CD14-positive monocyte (primary cell): ENCODE results near the gene MCFD2. TPM values are rescaled to one million over a fixed set of nuclear protein-coding genes. Genes with fewer than 3 reads are reported as not detected.

Experiments
- DNase-seq, 3 donors: peaks; one replicate each; pipeline ENCODE4 v3.0.0-alpha.2; 2011 to 2022
- H2AFZ ChIP-seq: 2 replicates; pipeline ENCODE4 v1.6.0; 2012; ENCODE audit warnings: mild to moderate bottlenecking, low read depth, low read length, inconsistent platforms; ENCODE audit not compliant: insufficient read depth, poor library complexity, severe bottlenecking
- H3K27ac ChIP-seq, 2 donors: 1 replicate in 1 of 2; 2 replicates in 1 of 2; pipeline ENCODE4 v1.5.1; 2012 to 2013; ENCODE audit warnings: low read length in 2 of 2, control low read depth in 1 of 2, inconsistent platforms in 1 of 2, low read depth in 1 of 2, mild to moderate bottlenecking in 1 of 2
- H3K27me3 ChIP-seq, 2 donors: one replicate each; pipeline versions ENCODE4 v1.6.0 to v1.6.1; 2011 to 2013; ENCODE audit warnings: low read length in 2 of 2; ENCODE audit not compliant: control insufficient read depth in 2 of 2, insufficient read depth in 2 of 2
- H3K36me3 ChIP-seq, 2 donors: replicated peaks in 1 of 2; 1 replicate in 1 of 2; 2 replicates in 1 of 2; pipeline versions ENCODE4 v1.5.1 to v1.6.1; 2012 to 2013; ENCODE audit warnings: low read length in 2 of 2, control low read depth in 1 of 2, inconsistent platforms in 1 of 2, mild to moderate bottlenecking in 1 of 2; ENCODE audit not compliant: insufficient read depth in 2 of 2, control insufficient read depth in 1 of 2
- H3K4me1 ChIP-seq, 2 donors: 1 replicate in 1 of 2; 2 replicates in 1 of 2; pipeline versions ENCODE4 v1.5.1 to v1.6.1; 2012 to 2013; ENCODE audit warnings: low read length in 2 of 2, control low read depth in 1 of 2, inconsistent platforms in 1 of 2, mild to moderate bottlenecking in 1 of 2, moderate library complexity in 1 of 2; ENCODE audit not compliant: insufficient read depth in 2 of 2, control insufficient read depth in 1 of 2
- H3K4me2 ChIP-seq: replicated peaks from 2 replicates; pipeline ENCODE3; 2012; ENCODE audit warnings: low read length, moderate library complexity, mild to moderate bottlenecking; ENCODE audit not compliant: poor library complexity, severe bottlenecking; ENCODE audit errors: extremely low read depth
- H3K4me3 ChIP-seq, 3 experiments: fragments of 200-600 bp in 1 of 3; sonication (generic) in 1 of 3; replicated peaks in 1 of 3; 1 replicate in 2 of 3; 2 replicates in 1 of 3; pipeline ENCODE4 v1.5.1; 2011 to 2013; ENCODE audit warnings: low read length in 3 of 3, mild to moderate bottlenecking in 3 of 3, control low read depth in 2 of 3, low read depth in 2 of 3, inconsistent platforms in 1 of 3, moderate library complexity in 1 of 3
- H3K79me2 ChIP-seq: 2 replicates; pipeline ENCODE4 v1.6.0; 2012; ENCODE audit warnings: mild to moderate bottlenecking, control low read depth, inconsistent platforms, low read length, moderate library complexity; ENCODE audit not compliant: insufficient read depth
- H3K9ac ChIP-seq: 2 replicates; pipeline ENCODE4 v1.6.0; 2017; ENCODE audit warnings: low read length, mild to moderate bottlenecking; ENCODE audit not compliant: insufficient read depth, poor library complexity, severe bottlenecking
- H3K9me3 ChIP-seq, 2 donors: replicated peaks in 1 of 2; 1 replicate in 1 of 2; 2 replicates in 1 of 2; pipeline versions ENCODE4 v1.5.1 to v1.6.1; 2012 to 2013; ENCODE audit warnings: low read length in 2 of 2, control low read depth in 1 of 2; ENCODE audit not compliant: control insufficient read depth in 1 of 2, insufficient read depth in 1 of 2
- H4K20me1 ChIP-seq: 2 replicates; pipeline ENCODE4 v1.6.0; 2012; ENCODE audit warnings: mild to moderate bottlenecking, low read length, control low read depth, moderate library complexity; ENCODE audit not compliant: insufficient read depth
- H3K27ac Mint-ChIP-seq, 7 donors: one replicate each; pipeline ENCODE4 v1.8.0; 2020; ENCODE audit warnings: mild to moderate bottlenecking in 7 of 7, mixed read lengths in 7 of 7, moderate library complexity in 6 of 7, inconsistent platforms in 2 of 7
- H3K27me3 Mint-ChIP-seq, 3 donors: one replicate each; pipeline ENCODE4 v1.8.0; 2021 to 2022; ENCODE audit warnings: low read depth in 3 of 3, mild to moderate bottlenecking in 3 of 3, mixed read lengths in 3 of 3, moderate library complexity in 3 of 3, inconsistent platforms in 1 of 3
- H3K36me3 Mint-ChIP-seq, 2 donors: one replicate each; pipeline ENCODE4 v1.8.0; 2020; ENCODE audit warnings: mixed read lengths in 2 of 2, inconsistent platforms in 1 of 2, mild to moderate bottlenecking in 1 of 2
- H3K4me1 Mint-ChIP-seq: one replicate; pipeline ENCODE4 v1.8.0; 2020; ENCODE audit warnings: mild to moderate bottlenecking, mixed read lengths
- H3K4me3 Mint-ChIP-seq, 2 donors: one replicate each; pipeline ENCODE4 v1.8.0; 2020; ENCODE audit warnings: mild to moderate bottlenecking in 2 of 2, mixed read lengths in 2 of 2, moderate library complexity in 1 of 2
- H3K9me3 Mint-ChIP-seq, 7 donors: one replicate each; pipeline ENCODE4 v1.8.0; 2020 to 2022; ENCODE audit warnings: mixed read lengths in 7 of 7, mild to moderate bottlenecking in 6 of 7, moderate library complexity in 6 of 7, inconsistent platforms in 2 of 7
- WGBS: methylation state at CpG from one replicate; pipeline ENCODE4 v1.1.5; 2013; ENCODE audit warnings: missing lambda C conversion rate; ENCODE audit not compliant: insufficient coverage; 5-methylcytosine and 5-hydroxymethylcytosine counted together
- intact Hi-C, 2 donors: fragments of 100-400 bp; cut with micrococcal nuclease; formaldehyde crosslinking; loops; one replicate each; pipeline versions ENCODE4 v1.15.0 to v1.15.1; 2023
- polyA plus RNA-seq, 3 donors: library from polyadenylated mRNA; depleted of rRNA in 1 of 3; unstranded in 2 of 3; stranded (reverse) in 1 of 3; fragments of 300-500 nt in 2 of 3; fragments of >200 nt in 1 of 3; fragmentation: Illumina TruSeq in 2 of 3; gene quantifications; 1 replicate in 2 of 3; 2 replicates in 1 of 3; pipeline ENCODE4 v1.2.3, GENCODE V29; 2012 to 2021
- TF ChIP-seq, protein P1 (sequence below): fragments of 200-600 bp; IDR thresholded peaks from one replicate; pipeline ENCODE4 v1.8.0; 2022; ENCODE audit warnings: antibody characterized with exemption, mild to moderate bottlenecking

MCFD2 gene
- polyA plus RNA-seq, 3 donors, result 23.8 to 38.5 (median 33.6) TPM

DNA sequence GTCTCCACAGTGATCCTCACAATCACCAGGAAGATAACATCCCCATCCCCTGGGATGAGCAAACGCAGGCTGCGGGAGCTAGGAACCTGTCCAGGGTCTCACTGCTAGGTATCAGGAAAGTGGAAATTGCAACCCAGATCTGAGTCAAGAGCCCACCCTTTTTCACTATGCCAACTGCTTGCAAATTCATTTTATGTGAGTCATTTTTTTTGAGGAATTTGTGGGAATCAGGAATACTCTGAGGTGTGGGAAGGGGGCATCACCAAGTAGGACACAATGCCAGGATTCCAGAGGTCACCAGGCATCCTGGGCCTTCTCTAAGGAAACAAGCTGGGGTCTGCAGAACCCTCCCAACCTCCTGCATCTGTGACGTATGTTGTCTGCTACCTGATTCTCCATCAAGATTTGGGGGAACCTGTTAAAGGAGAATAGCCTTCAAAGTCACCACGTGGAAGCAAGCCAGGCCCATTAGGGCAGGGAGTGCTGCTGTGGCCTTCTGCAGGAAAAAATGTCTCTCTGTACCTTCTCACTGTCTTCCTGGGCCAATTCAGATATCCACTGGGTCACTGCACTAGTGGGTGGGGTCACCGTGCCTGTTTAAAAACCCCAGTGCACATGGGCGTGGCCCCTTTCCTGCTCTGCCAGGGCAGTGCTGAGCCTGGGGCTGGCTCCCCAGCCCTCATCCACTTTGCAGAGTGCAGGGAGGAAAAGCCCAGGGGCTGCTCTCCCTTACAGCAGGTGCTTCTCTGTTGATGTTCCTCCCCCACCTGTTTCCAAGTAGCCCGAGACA is 50.2 kb downstream of the MCFD2 start:
- Histone ChIP-seq H3K4me3 (no peak overlapping the region), H2AFZ (no peak overlapping the region), H4K20me1 (no peaks in the 10 kb centered on the region), H3K9ac (no peak overlapping the region), H3K9me3 (peaks cover 20 to 24% of the 10 kb centered on the region in 2 donors), H3K4me1 (peaks cover 3 to 6% of the 10 kb centered on the region in 2 donors), H3K27ac (no peak overlapping the region), H3K79me2 (no peaks in the 10 kb centered on the region), H3K4me2 (no peak overlapping the region), H3K27me3 (no peaks in the 10 kb centered on the region), H3K36me3 (no peaks in the 10 kb centered on the region)
- H3K9me3 Mint-ChIP-seq, result peaks cover 10 to 28% (median 19%) of the 10 kb centered on the region in 7 donors
- H3K27ac Mint-ChIP-seq, result no peak overlapping the region
- TF ChIP-seq, protein P1, sequence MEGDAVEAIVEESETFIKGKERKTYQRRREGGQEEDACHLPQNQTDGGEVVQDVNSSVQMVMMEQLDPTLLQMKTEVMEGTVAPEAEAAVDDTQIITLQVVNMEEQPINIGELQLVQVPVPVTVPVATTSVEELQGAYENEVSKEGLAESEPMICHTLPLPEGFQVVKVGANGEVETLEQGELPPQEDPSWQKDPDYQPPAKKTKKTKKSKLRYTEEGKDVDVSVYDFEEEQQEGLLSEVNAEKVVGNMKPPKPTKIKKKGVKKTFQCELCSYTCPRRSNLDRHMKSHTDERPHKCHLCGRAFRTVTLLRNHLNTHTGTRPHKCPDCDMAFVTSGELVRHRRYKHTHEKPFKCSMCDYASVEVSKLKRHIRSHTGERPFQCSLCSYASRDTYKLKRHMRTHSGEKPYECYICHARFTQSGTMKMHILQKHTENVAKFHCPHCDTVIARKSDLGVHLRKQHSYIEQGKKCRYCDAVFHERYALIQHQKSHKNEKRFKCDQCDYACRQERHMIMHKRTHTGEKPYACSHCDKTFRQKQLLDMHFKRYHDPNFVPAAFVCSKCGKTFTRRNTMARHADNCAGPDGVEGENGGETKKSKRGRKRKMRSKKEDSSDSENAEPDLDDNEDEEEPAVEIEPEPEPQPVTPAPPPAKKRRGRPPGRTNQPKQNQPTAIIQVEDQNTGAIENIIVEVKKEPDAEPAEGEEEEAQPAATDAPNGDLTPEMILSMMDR, result no peak
- intact Hi-C loops, result no loop called here
- H3K36me3 Mint-ChIP-seq, result no peaks in the 10 kb centered on the region
- H3K27me3 Mint-ChIP-seq, result peaks cover 3 to 6% (median 4%) of the 10 kb centered on the region in 3 donors
- peaks cover 10% of the 10 kb centered on the region for H3K4me1 Mint-ChIP-seq
- 79% methylated on average over 4 of the region's 7 CpGs for WGBS
- H3K4me3 Mint-ChIP-seq, result no peak overlapping the region
- no peak for DNase-seq

DNA sequence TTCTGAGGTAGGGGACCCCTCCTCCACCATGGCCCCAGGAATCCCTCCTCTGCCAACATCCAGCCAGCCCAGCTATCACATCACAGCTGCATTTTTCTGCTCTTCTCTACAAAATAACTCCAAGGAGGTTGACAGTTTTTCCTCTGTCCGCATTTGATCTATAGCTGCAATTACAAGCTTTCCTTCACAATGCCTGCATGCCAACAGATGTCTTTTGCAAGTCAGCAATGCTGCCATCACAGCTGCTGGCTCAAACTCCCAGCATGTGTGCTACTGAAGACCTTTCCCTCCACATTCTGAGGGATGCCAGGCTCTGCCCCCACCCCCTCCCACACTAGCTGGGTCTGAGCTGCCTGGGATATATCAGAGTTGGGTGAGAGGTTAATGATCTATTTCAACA is 51.7 kb downstream of the MCFD2 start:
- no peaks in the 10 kb centered on the region for H3K27me3 ChIP-seq
- H3K36me3 Mint-ChIP-seq, result no peaks in the 10 kb centered on the region
- H3K9ac ChIP-seq, result no peak overlapping the region
- peaks cover 4 to 9% (median 6%) of the 10 kb centered on the region in 3 donors for H3K27me3 Mint-ChIP-seq
- H4K20me1 ChIP-seq, result no peaks in the 10 kb centered on the region
- no peak overlapping the region for H2AFZ ChIP-seq
- H3K4me1 Mint-ChIP-seq, result peaks cover 10% of the 10 kb centered on the region
- no peaks in the 10 kb centered on the region for H3K79me2 ChIP-seq
- H3K9me3 Mint-ChIP-seq, result peaks cover 10 to 28% (median 19%) of the 10 kb centered on the region in 7 donors
- no peak for DNase-seq
- peaks cover 3 to 6% of the 10 kb centered on the region in 2 donors for H3K4me1 ChIP-seq
- TF ChIP-seq, protein P1, result no peak
- H3K27ac ChIP-seq, result no peak overlapping the region
- no peak overlapping the region for H3K27ac Mint-ChIP-seq
- H3K36me3 ChIP-seq, result no peaks in the 10 kb centered on the region
- H3K9me3 ChIP-seq, result peaks cover 20 to 24% of the 10 kb centered on the region in 2 donors
- intact Hi-C loops, result no loop called here
- H3K4me3 Mint-ChIP-seq, result no peak overlapping the region
- H3K4me3 ChIP-seq, result no peak overlapping the region
- H3K4me2 ChIP-seq, result no peak overlapping the region
- 83% methylated on average over 1 of the region's 1 CpG for WGBS
